Bronchial smooth muscle cell (primary cell): ENCODE results near the gene TSLP. TPM values are rescaled to one million over a fixed set of nuclear protein-coding genes. Genes with fewer than 3 reads are reported as not detected.

Source experiments
- total RNA-seq: library from RNA; depleted of rRNA; stranded (reverse); fragments of >200 nt; gene quantifications from 2 replicates; pipeline ENCODE4 v1.2.1, GENCODE V29; 2014

TSLP gene
- 2.5 and 15.9 TPM in 2 replicates for total RNA-seq

DNA sequence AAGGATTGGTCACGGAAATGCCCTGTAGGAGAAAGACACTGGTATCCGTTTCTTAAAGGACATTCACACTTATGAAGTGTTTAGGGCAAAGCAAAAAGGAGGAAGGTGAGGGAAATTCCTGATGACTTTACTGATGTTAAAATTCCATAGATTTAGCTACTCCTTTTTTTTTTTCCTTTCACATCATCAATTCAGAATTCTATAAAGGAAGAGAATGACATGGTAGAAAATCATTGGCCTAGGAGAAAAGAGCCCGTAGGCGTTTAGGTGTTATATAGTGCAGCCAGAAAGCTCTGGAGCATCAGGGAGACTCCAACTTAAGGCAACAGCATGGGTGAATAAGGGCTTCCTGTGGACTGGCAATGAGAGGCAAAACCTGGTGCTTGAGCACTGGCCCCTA is at the start of gene TSLP:
TSS of gene TSLP (plus strand) at position 301 of the 400 bp plus-strand sequence. CDS start 178 bp downstream, outside the sequence.

DNA sequence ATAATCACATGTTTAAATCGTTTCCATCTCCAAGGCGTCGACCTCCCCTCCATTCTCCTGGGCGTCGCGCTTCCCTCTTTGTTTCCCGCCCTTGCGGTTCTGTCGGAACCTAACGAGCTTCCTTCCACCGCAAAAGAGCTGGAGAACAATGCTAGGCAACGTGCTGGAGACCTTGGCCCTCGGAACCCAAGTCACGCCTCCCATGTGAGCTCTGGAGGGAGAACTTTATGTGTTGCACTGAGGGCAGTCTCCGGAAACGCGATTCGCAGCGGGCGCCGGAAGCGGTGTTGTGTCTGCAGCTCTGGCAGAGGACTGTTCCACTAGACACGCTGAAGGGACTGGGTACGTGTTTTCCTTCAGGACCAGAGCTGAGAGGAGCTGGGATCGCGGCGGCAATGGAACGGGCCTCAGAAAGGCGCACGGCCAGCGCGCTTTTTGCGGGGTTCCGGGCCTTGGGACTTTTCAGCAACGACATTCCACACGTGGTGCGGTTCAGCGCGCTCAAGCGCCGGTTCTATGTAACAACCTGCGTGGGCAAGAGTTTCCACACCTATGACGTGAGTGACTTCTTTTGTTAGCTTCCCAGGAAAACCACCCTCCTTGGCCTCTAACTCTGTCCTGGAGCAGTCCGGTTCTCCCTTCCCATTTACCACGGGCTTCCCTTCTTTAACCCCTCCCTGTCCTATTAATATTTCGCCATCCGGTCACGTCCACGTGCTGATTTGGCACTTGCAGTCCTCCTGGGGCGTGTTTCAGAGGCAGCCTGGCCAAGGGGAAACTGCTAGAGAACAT is 20.7 kb downstream of the TSLP start, which contains the start of gene WDR36:
TSS of gene WDR36 (plus strand) at position 287 of the 792 bp plus-strand sequence. CDS start at position 396, 109 bp downstream.

Other genes with a start within 250 kb of the TSLP start
- gene WDR36, start 20.6 kb downstream of the TSLP start, total RNA-seq: 43.5 and 87.4 TPM in 2 replicates
- gene CAMK4, start 152.7 kb downstream of the TSLP start, total RNA-seq: 3.5 and 8.2 TPM in 2 replicates